Measurements from ENCODE around the gene NDRG3. TPM values are rescaled to one million over a fixed set of nuclear protein-coding genes. Genes with fewer than 3 reads are reported as not detected.

Gene NDRG3
- polyA plus RNA-seq, 1 experiment, result 39.5 TPM

GRCh38 chr20:36670665-36671357 lies 75.1 kb downstream of the NDRG3 start:
- no peak for TF ChIP-seq CTCF (IDR thresholded peaks at IDR 0.05; ENCODE audit: low read depth, low read length)
- no peaks in the 10 kb centered on the region for H3K27me3 ChIP-seq (ENCODE audit: control insufficient read depth, insufficient read depth, low read length)
- H3K4me3 ChIP-seq (ENCODE audit: low read depth, low read length), result no peak overlapping the region
- ChIA-PET CTCF (interaction anchor here (1.0 kb wide), 1 partner anchor 10 kb away, joined by 3 read pairs; no protein-coding TSS in a partner anchor), POLR2A (no interaction called here)
- no peak for DNase-seq (ENCODE audit: low read depth, low spot score)
- no peaks in the 10 kb centered on the region for H3K9me3 ChIP-seq (ENCODE audit: control insufficient read depth, insufficient read depth, low read length)
- no peak overlapping the region for H3K27ac ChIP-seq (ENCODE audit: low read depth, low read length)

- ChIA-PET CTCF (interaction anchor here (0.6 to 2.3 kb wide), 11 partner anchors 11 to 253 kb away, joined by 3 to 9 read pairs (median 4); partner anchors contain the start of genes DSN1 and RAB5IF), POLR2A (interaction anchor here (0.6 kb wide), 1 partner anchor 129 kb away, joined by 3 read pairs; no protein-coding TSS in a partner anchor)
- H3K27me3 ChIP-seq (ENCODE audit: control insufficient read depth, insufficient read depth, low read length), result no peaks in the 10 kb centered on the region
- no peak for DNase-seq (ENCODE audit: low read depth, low spot score)
- no peak overlapping the region for H3K27ac ChIP-seq (ENCODE audit: low read depth, low read length)
- TF ChIP-seq CTCF (IDR thresholded peaks at IDR 0.05; ENCODE audit: low read depth, low read length), result peak; percentile 31
- no peak overlapping the region for H3K4me3 ChIP-seq (ENCODE audit: low read depth, low read length)
- no peaks in the 10 kb centered on the region for H3K9me3 ChIP-seq (ENCODE audit: control insufficient read depth, insufficient read depth, low read length)
Measured at GRCh38 chr20:36666181-36666740, 79.6 kb downstream of the NDRG3 start.

GRCh38 chr20:36663031-36663430 lies 82.9 kb downstream of the NDRG3 start:
- Histone ChIP-seq H3K4me3 (ENCODE audit: low read depth, low read length) (no peak overlapping the region), H3K9me3 (ENCODE audit: control insufficient read depth, insufficient read depth, low read length) (no peaks in the 10 kb centered on the region), H3K27ac (ENCODE audit: low read depth, low read length) (no peak overlapping the region), H3K27me3 (ENCODE audit: control insufficient read depth, insufficient read depth, low read length) (no peaks in the 10 kb centered on the region)
- ChIA-PET CTCF (no interaction called here), POLR2A (no interaction called here)
- no peak for DNase-seq (ENCODE audit: low read depth, low spot score)
- no peak for TF ChIP-seq CTCF (IDR thresholded peaks at IDR 0.05; ENCODE audit: low read depth, low read length)

GRCh38 chr20:36658300-36658699 lies 87.6 kb downstream of the NDRG3 start:
- POLR2A ChIA-PET, result no interaction called here
- H3K9me3 ChIP-seq (ENCODE audit: control insufficient read depth, insufficient read depth, low read length), result no peaks in the 10 kb centered on the region
- no peak overlapping the region for H3K27ac ChIP-seq (ENCODE audit: low read depth, low read length)
- H3K4me3 ChIP-seq (ENCODE audit: low read depth, low read length), result no peak overlapping the region
- no peak for TF ChIP-seq CTCF (IDR thresholded peaks at IDR 0.05; ENCODE audit: low read depth, low read length)
- H3K27me3 ChIP-seq (ENCODE audit: control insufficient read depth, insufficient read depth, low read length), result no peaks in the 10 kb centered on the region
- DNase-seq (ENCODE audit: low read depth, low spot score), result no peak
- CTCF ChIA-PET, result no interaction called here

GRCh38 chr20:36656733-36657132 lies 89.2 kb downstream of the NDRG3 start:
- DNase-seq (ENCODE audit: low read depth, low spot score), result no peak
- ChIA-PET CTCF (no interaction called here), POLR2A (no interaction called here)
- no peaks in the 10 kb centered on the region for H3K27me3 ChIP-seq (ENCODE audit: control insufficient read depth, insufficient read depth, low read length)
- H3K9me3 ChIP-seq (ENCODE audit: control insufficient read depth, insufficient read depth, low read length), result no peaks in the 10 kb centered on the region
- no peak overlapping the region for H3K4me3 ChIP-seq (ENCODE audit: low read depth, low read length)
- no peak overlapping the region for H3K27ac ChIP-seq (ENCODE audit: low read depth, low read length)
- no peak for TF ChIP-seq CTCF (IDR thresholded peaks at IDR 0.05; ENCODE audit: low read depth, low read length)
